Erythroblast (primary cell): ENCODE data around the gene ZMYND8.
"Not testable (repeated sequence)": the region's sequence is repeated elsewhere in the genome, so short reads cannot be mapped to it uniquely, and the experiment has no call there.

Experiments
- GATA1 ChIP-seq: IDR thresholded peaks from 2 replicates; pipeline ENCODE4 v1.6.1; 2011; ENCODE audit warnings: low read depth, mild to moderate bottlenecking, control low read depth, low read length, moderate library complexity
- POLR2A ChIP-seq: IDR thresholded peaks from 2 replicates; pipeline ENCODE4 v1.6.1; 2011; ENCODE audit warnings: mild to moderate bottlenecking, low read length

GRCh38 chr20:47385968-47386367 is 29.5 kb upstream of the ZMYND8 start:
- not testable (repeated sequence) for TF ChIP-seq POLR2A, GATA1
